Stomach (tissue), 9 donors: ENCODE measurements around the gene ADCY9. TPM values are rescaled to one million over a fixed set of nuclear protein-coding genes. Genes with fewer than 3 reads are reported as not detected.

Experiments used
- DNase-seq, 2 donors: peaks; one replicate each; pipeline versions ENCODE4 v3.0.0 to v3.0.0-alpha.2; 2013 to 2019
- H3K27ac ChIP-seq, 5 donors: fragments of 200-600 bp in 4 of 5; sonication (generic) in 4 of 5; one replicate each; pipeline ENCODE4 v1.5.1; 2013 to 2019; ENCODE audit warnings: mild to moderate bottlenecking in 1 of 5, moderate library complexity in 1 of 5
- H3K27me3 ChIP-seq, 3 donors: fragments of 200-600 bp; sonication (generic); one replicate each; pipeline ENCODE4 v1.5.1; 2017 to 2019; ENCODE audit warnings: mixed run types in 1 of 3
- H3K36me3 ChIP-seq, 4 donors: fragments of 200-600 bp; sonication (generic); 1 replicate in 3 of 4; 2 replicates in 1 of 4; pipeline ENCODE4 v1.5.1; 2016 to 2019
- H3K4me1 ChIP-seq, 4 donors: fragments of 200-600 bp; sonication (generic); one replicate each; pipeline ENCODE4 v1.5.1; 2016 to 2019
- H3K4me3 ChIP-seq, 4 donors: fragments of 200-600 bp; sonication (generic) in 3 of 4; one replicate each; pipeline ENCODE4 v1.5.1; 2016 to 2019; ENCODE audit warnings: mild to moderate bottlenecking in 1 of 4
- H3K9me3 ChIP-seq, 4 donors: fragments of 200-600 bp; sonication (generic); one replicate each; pipeline ENCODE4 v1.5.1; 2016 to 2019
- CTCF ChIP-seq, 7 experiments: fragments of 450-650 bp in 4 of 7; fragments of 200-600 bp in 3 of 7; sonication (generic) in 3 of 7; IDR thresholded peaks; one replicate each; pipeline ENCODE4 v1.5.1; 2016 to 2019; ENCODE audit warnings: antibody characterized with exemption in 7 of 7, control low read depth in 2 of 7, mild to moderate bottlenecking in 1 of 7
- EP300 ChIP-seq: sonication (generic); formaldehyde crosslinking; IDR thresholded peaks from one replicate; pipeline ENCODE4 v1.6.1; 2017; ENCODE audit warnings: antibody characterized with exemption
- POLR2A ChIP-seq, 4 donors: fragments of 450-650 bp; IDR thresholded peaks; one replicate each; pipeline ENCODE4 v1.6.1; 2016; ENCODE audit warnings: antibody characterized with exemption in 4 of 4, control low read depth in 2 of 4, mild to moderate bottlenecking in 1 of 4, moderate library complexity in 1 of 4
- POLR2AphosphoS5 ChIP-seq, 3 donors: sonication (generic); formaldehyde crosslinking; IDR thresholded peaks; one replicate each; pipeline ENCODE4 v1.6.1; 2016; ENCODE audit warnings: antibody characterized with exemption in 3 of 3
- WGBS, 5 donors: extraction: QIAGEN DNeasy Blood & Tissue Kit in 3 of 5; methylation state at CpG; one replicate each; pipeline versions ENCODE4 v1.1.5 to v1.1.7; 2013 to 2018; 5-methylcytosine and 5-hydroxymethylcytosine counted together
- intact Hi-C: fragments of 100-400 bp; cut with DNase I; formaldehyde crosslinking; loops from one replicate; pipeline ENCODE4 v1.15.1; 2023; ENCODE audit warnings: low total_unique reads
- polyA plus RNA-seq, 3 donors: library from polyadenylated mRNA; stranded (reverse); fragments of 200-250 nt; gene quantifications; one replicate each; pipeline ENCODE4 v1.2.3, GENCODE V29; 2013
- total RNA-seq, 5 donors: library from RNA; depleted of rRNA; stranded (reverse); fragments of >200 nt; gene quantifications; one replicate each; pipeline versions ENCODE4 v1.1.0 to v1.2.3, GENCODE V29; 2014 to 2016
- donor health status: healthy with polysubstance abuse.
- donor health status: Bipolar disorder and iron deficiency.
- donor health status: healthy.

ADCY9 gene
- total and polyA plus RNA-seq, 8 donors: 1.7 to 55.0 (median 12.9) TPM

GRCh38 chr16:3995001-3995400, 121.2 kb downstream of the ADCY9 start:
- DNase-seq: no peak
- peaks cover 4 to 16% (median 11%) of the 10 kb centered on the region in 4 donors for H3K36me3 ChIP-seq
- no peaks in the 10 kb centered on the region for H3K9me3 ChIP-seq
- H3K4me1 ChIP-seq: peaks cover 0 to 17% (median 10%) of the 10 kb centered on the region in 4 donors
- no peak overlapping the region for H3K4me3 ChIP-seq
- WGBS, 5 donors: 43 to 50% (median 47%) methylated on average over 2 of the region's 2 CpGs
- H3K27ac ChIP-seq: no peak overlapping the region
- intact Hi-C loops: no loop called here
- TF ChIP-seq POLR2AphosphoS5 (IDR thresholded peaks at IDR 0.05) (no peak), EP300 (no peak), CTCF (IDR thresholded peaks at IDR 0.05) (no peak), POLR2A (IDR thresholded peaks at IDR 0.05) (no peak)
- no peaks in the 10 kb centered on the region for H3K27me3 ChIP-seq

- Histone ChIP-seq H3K9me3 (no peaks in the 10 kb centered on the region), H3K4me3 (no peak overlapping the region), H3K27me3 (no peaks in the 10 kb centered on the region), H3K27ac (no peak overlapping the region), H3K36me3 (peaks cover 4 to 19% (median 14%) of the 10 kb centered on the region in 4 donors), H3K4me1 (peaks cover 0 to 4% (median 0%) of the 10 kb centered on the region in 4 donors)
- no peak for TF ChIP-seq POLR2A (IDR thresholded peaks at IDR 0.05)
- TF ChIP-seq CTCF (IDR thresholded peaks at IDR 0.05): no peak
- no peak for TF ChIP-seq POLR2AphosphoS5 (IDR thresholded peaks at IDR 0.05)
- TF ChIP-seq EP300: no peak
- 93 to 95% (median 94%) methylated on average over 36 of the region's 36 CpGs for WGBS, 5 donors
- no peak for DNase-seq
- intact Hi-C loops: no loop called here
Measured at GRCh38 chr16:3993052-3993785, 123.0 kb downstream of the ADCY9 start.

GRCh38 chr16:3992297-3993051, 123.8 kb downstream of the ADCY9 start:
- 79 to 88% (median 84%) methylated on average over 22 to 35 of the region's 35 CpGs for WGBS, 5 donors
- Histone ChIP-seq H3K36me3 (peaks cover 4 to 26% (median 21%) of the 10 kb centered on the region in 4 donors), H3K9me3 (no peaks in the 10 kb centered on the region), H3K27ac (no peak overlapping the region), H3K4me1 (peaks cover 0 to 4% (median 0%) of the 10 kb centered on the region in 4 donors), H3K4me3 (no peak overlapping the region), H3K27me3 (no peaks in the 10 kb centered on the region)
- intact Hi-C loops: no loop called here
- TF ChIP-seq POLR2AphosphoS5 (IDR thresholded peaks at IDR 0.05) (no peak), POLR2A (IDR thresholded peaks at IDR 0.05) (no peak), EP300 (no peak), CTCF (IDR thresholded peaks at IDR 0.05) (no peak)
- no peak for DNase-seq

- no peak for DNase-seq
- intact Hi-C loops: loop anchor here (10.0 kb wide), 1 partner anchor 126 kb away; the partner anchor contains the start of gene ADCY9
- Histone ChIP-seq H3K4me3 (no peak overlapping the region), H3K36me3 (peaks cover 4 to 40% (median 30%) of the 10 kb centered on the region in 4 donors), H3K27me3 (no peaks in the 10 kb centered on the region), H3K27ac (no peak overlapping the region), H3K9me3 (no peaks in the 10 kb centered on the region), H3K4me1 (no peaks in the 10 kb centered on the region)
- 45 to 77% (median 68%) methylated on average over 10 of the region's 10 CpGs for WGBS, 5 donors
- TF ChIP-seq POLR2AphosphoS5 (IDR thresholded peaks at IDR 0.05): peak in 1 of 3 donors; percentile 6
- no peak for TF ChIP-seq EP300
- TF ChIP-seq POLR2A (IDR thresholded peaks at IDR 0.05): no peak
- TF ChIP-seq CTCF (IDR thresholded peaks at IDR 0.05): no peak
Measured at GRCh38 chr16:3988824-3989223, 127.4 kb downstream of the ADCY9 start.
